ENCODE data around the gene POGK. TPM values are rescaled to one million over a fixed set of nuclear protein-coding genes. Genes with fewer than 3 reads are reported as not detected.

The POGK gene
- total RNA-seq, 1 donor from 2014 or later, result 46.6 TPM

GRCh38 chr1:166903232-166903631 is 64.0 kb downstream of the POGK start:
- DNase-seq (ENCODE audit: low spot score), result no peak

GRCh38 chr1:166905136-166905535 is 65.9 kb downstream of the POGK start:
- no peak for DNase-seq (ENCODE audit: low spot score)

DNA sequence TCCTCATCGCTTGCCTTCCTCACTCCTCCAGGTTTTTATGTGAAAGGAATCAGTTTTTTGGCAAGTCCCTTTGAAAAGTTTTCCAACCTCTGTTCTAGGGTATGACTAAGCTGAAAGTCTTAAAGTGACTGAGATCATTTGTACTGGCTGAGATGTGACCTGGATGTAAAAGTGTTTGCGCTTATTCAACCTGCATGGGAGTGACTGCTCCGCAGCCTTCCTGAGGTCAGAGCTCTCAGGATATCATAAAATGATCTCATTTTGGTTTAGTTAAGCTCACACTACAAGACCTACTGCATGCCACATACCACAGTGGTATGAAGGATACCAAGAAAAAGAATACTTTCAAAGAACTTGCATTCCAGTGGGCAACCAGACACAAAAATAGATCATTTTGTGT is 66.6 kb downstream of the POGK start:
- no peak for DNase-seq (ENCODE audit: low spot score)

Other genes with a start within 250 kb of the POGK start
- gene TADA1, start 36.8 kb downstream of the POGK start, total RNA-seq, result 9.6 TPM
- gene ILDR2, start 136.1 kb downstream of the POGK start, total RNA-seq, result 2.0 TPM
- not detected for gene MAEL, start 149.8 kb downstream of the POGK start, total RNA-seq

All from mucosa of gallbladder (tissue), 1 donor.